Choroid plexus epithelial cell (primary cell): ENCODE data around the gene C2orf81.

Experiments used
- DNase-seq: peaks from one replicate; pipeline ENCODE4 v3.0.0-alpha.2; 2010; ENCODE audit warnings: low read depth
- H3K4me3 ChIP-seq: 2 replicates; pipeline ENCODE4 v1.5.1; 2011; ENCODE audit warnings: low read depth, mild to moderate bottlenecking, control low read depth, low read length, moderate library complexity
- CTCF ChIP-seq: conservative IDR thresholded peaks from 2 replicates; pipeline ENCODE4 v1.5.1; 2011; ENCODE audit warnings: low read depth, mild to moderate bottlenecking, control low read depth, inconsistent platforms, low read length, moderate library complexity

The C2orf81 gene

GRCh38 chr2:74366036-74366435 is 55.4 kb downstream of the C2orf81 start:
- no peak for DNase-seq
- H3K4me3 ChIP-seq = no peak overlapping the region
- TF ChIP-seq CTCF = no peak

GRCh38 chr2:74364533-74365505 is 56.6 kb downstream of the C2orf81 start:
- no peak overlapping the region for H3K4me3 ChIP-seq
- no peak for TF ChIP-seq CTCF
- no peak for DNase-seq
